Activated naive CD8-positive, alpha-beta T cell treated with anti-CD3 and anti-CD28 coated beads for 36 hours (primary cell): Measurements from ENCODE around the gene ARHGAP24. TPM values are rescaled to one million over a fixed set of nuclear protein-coding genes. Genes with fewer than 3 reads are reported as not detected.
A peak's percentile ranks its signal among the peaks of the same experiment; 100 is the strongest.
"Not testable (repeated sequence)": the region's sequence is repeated elsewhere in the genome, so short reads cannot be mapped to it uniquely, and the experiment has no call there.

Experiments used
- DNase-seq: peaks from one replicate; pipeline ENCODE4 v3.0.0; 2021
- H3K27ac Mint-ChIP-seq: one replicate; pipeline ENCODE4 v1.8.0; 2022; ENCODE audit warnings: mild to moderate bottlenecking, moderate library complexity, mixed read lengths
- H3K27me3 Mint-ChIP-seq: one replicate; pipeline ENCODE4 v1.8.0; 2022; ENCODE audit warnings: mild to moderate bottlenecking, mixed read lengths
- H3K36me3 Mint-ChIP-seq: one replicate; pipeline ENCODE4 v1.8.0; 2021; ENCODE audit warnings: mild to moderate bottlenecking, mixed read lengths
- H3K4me1 Mint-ChIP-seq: one replicate; pipeline ENCODE4 v1.8.0; 2021; ENCODE audit warnings: mixed read lengths
- H3K4me3 Mint-ChIP-seq: one replicate; pipeline ENCODE4 v1.8.0; 2022; ENCODE audit warnings: mild to moderate bottlenecking, moderate library complexity, mixed read lengths
- H3K9me3 Mint-ChIP-seq: one replicate; pipeline ENCODE4 v1.8.0; 2022; ENCODE audit warnings: mixed read lengths
- total RNA-seq, 2 experiments: library from RNA; stranded (reverse); gene quantifications; one replicate each; pipeline ENCODE4 v1.2.3, GENCODE V29; 2021

Gene ARHGAP24
- total RNA-seq, 2 experiments from 2014 or later: 0.62 to 0.92 TPM

DNA sequence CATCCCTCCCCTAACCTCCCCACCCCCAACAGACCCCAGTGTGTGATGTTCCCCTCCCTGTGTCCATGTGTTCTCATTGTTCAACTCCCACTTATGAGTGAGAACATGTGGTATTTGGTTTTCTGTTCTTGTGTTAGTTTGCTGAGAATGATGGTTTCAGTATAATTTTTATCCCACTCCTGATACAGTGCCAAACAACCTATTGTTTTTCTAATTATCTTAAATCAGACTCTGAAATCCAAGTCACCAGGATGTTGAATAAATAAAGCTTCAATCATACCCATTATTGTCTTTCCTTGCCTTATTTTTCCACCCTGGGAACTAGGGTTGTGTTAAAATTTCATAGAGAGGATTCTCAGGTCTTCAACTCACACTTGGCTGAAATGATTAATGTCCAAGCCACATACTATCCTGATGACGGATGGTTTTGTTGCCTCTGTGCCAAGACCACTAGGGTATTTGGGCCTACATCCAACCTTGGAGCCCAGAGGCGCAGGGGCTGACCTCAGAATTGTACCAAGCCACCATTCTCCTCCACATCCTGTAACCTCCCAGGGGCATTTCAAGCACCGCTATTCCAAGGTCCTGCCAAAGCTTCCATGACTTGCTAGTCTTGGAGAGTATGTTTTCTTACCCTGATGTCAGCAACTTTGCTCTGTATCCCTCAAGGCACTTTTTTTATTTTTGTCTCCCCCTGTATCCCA is 332.4 kb downstream of the ARHGAP24 start:
- H3K36me3 Mint-ChIP-seq: no peaks in the 10 kb centered on the region
- no peaks in the 10 kb centered on the region for H3K9me3 Mint-ChIP-seq
- no peaks in the 10 kb centered on the region for H3K4me1 Mint-ChIP-seq

DNA sequence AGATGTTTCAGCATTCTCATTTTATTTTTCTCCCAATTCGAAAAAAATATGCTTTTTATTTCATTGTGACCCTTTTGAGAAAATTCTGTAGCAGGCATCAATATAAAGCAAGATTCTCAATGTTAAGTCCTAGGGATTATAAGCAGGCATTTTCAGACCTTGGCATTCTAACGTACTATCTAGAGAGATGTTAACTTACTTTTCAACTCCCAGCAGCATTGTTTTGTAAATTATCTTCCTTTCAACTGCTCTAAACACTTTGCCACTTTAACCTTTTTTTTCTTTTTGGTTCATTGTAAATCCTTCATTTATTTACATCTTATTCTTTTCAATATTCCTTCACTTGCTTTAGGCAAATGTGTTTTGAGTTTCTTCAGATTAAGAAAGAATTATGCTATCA is 333.2 kb downstream of the ARHGAP24 start:
- Mint-ChIP-seq H3K4me3 (no peak overlapping the region), H3K4me1 (no peaks in the 10 kb centered on the region), H3K27me3 (no peaks in the 10 kb centered on the region), H3K27ac (no peak overlapping the region), H3K9me3 (no peaks in the 10 kb centered on the region), H3K36me3 (no peaks in the 10 kb centered on the region)
- DNase-seq: no peak

More for the DNA sequence above, 332.4 kb downstream of the ARHGAP24 start:
- H3K27ac Mint-ChIP-seq: no peak overlapping the region
- no peak overlapping the region for H3K4me3 Mint-ChIP-seq
- no peak for DNase-seq
- H3K27me3 Mint-ChIP-seq: no peaks in the 10 kb centered on the region

DNA sequence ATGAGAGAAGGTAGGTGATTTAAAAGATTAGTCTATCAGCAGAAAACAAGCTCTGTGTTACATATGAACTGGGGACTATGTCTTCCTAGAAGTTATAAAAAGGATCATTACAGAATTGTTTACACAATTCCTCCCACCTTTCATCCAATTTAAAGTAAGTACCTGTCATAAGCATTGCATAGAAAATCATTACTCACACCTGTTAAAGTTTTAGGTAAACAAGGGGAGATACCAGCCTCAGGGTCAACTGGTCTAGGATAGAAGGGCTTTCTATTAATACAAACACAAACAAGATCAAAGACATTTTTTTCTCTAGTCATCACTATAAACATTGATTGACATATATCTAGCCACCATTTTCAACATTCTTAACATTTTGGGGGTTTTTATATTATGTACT is 333.9 kb downstream of the ARHGAP24 start:
- DNase-seq: no peak
- Mint-ChIP-seq H3K4me3 (no peak overlapping the region), H3K9me3 (no peaks in the 10 kb centered on the region), H3K27me3 (no peaks in the 10 kb centered on the region), H3K36me3 (no peaks in the 10 kb centered on the region), H3K4me1 (no peaks in the 10 kb centered on the region), H3K27ac (no peak overlapping the region)

DNA sequence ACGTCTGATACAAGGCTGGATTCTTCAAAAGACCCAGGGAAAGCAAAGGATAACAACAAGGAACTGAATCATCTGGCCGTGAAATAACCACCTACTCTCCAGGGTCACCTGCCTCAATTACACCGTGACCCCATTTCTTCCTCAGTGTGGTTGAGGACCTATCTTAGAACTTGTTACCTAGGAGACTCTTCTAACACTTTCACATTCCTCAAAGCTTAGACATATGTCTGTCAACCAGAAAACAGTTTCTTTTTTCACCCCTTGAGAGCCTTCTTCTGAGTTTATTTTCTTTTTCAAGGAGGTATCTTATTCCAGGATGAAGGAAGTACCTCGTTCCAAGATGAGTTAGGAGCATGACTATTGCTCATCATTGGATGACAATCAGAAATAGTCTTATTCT is 337.8 kb downstream of the ARHGAP24 start:
- Mint-ChIP-seq H3K4me1 (peaks cover 7% of the 10 kb centered on the region), H3K9me3 (peaks cover 10% of the 10 kb centered on the region), H3K36me3 (peaks cover 2% of the 10 kb centered on the region), H3K27me3 (no peaks in the 10 kb centered on the region), H3K4me3 (no peak overlapping the region), H3K27ac (no peak overlapping the region)
- no peak for DNase-seq

DNA sequence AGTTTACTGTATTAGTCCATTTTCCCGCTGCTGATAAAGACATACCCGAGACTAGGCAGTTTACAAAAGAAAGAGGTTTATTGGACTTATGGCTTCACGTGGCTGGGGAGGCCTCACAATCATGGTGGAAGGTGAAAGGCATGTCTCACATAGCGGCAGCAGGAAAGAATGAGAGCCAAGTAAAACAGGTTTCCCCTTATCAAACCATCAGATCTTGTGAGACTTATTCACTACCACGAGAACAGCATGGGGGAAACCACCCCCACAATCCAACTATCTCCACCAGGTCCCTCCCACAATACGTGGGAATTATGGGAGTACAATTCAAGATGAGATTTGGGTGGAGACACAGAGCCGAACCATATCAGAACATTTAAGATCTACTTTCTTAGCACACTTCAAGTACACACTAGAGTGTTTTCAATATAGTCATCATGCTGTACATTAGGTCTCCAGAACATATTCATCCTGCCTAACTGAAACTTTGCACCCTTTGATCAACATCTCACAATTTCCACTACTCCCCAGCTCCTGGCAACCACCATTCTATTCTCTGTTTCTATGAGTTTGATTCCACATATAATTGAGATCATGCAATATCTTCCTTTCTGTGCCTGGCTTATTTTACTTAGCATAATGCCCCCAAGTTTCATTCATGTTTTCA is 341.0 kb downstream of the ARHGAP24 start:
- no peak overlapping the region for H3K4me3 Mint-ChIP-seq
- peak overlapping the region; percentile 74 for H3K27ac Mint-ChIP-seq
- peak; percentile 6 for DNase-seq
- H3K27me3 Mint-ChIP-seq: no peaks in the 10 kb centered on the region
- peaks cover 2% of the 10 kb centered on the region for H3K36me3 Mint-ChIP-seq
- H3K9me3 Mint-ChIP-seq: peaks cover 10% of the 10 kb centered on the region
- peaks cover 7% of the 10 kb centered on the region for H3K4me1 Mint-ChIP-seq

DNA sequence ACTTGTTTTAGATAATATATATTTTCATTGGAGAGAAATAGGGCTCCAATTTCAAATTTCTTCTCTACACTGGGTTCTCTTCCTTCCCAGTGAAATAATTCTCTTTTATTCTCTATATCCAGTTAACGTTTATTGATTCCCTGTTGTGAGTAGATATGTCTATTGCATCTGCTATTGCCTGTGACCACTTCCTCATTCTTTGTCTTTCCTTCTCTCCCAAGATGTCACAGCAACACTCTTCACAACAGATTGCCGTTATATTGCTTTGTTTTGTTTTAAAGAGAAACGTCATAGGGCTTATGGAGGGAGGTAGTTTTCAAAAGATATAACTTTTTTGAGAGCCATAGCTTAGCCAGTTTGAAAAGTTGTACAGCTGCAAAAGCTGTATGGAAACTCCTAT is 343.8 kb downstream of the ARHGAP24 start:
- H3K27ac Mint-ChIP-seq: no peak overlapping the region
- no peak for DNase-seq
- H3K27me3 Mint-ChIP-seq: no peaks in the 10 kb centered on the region
- no peak overlapping the region for H3K4me3 Mint-ChIP-seq
- H3K36me3 Mint-ChIP-seq: peaks cover 2% of the 10 kb centered on the region
- peaks cover 7% of the 10 kb centered on the region for H3K4me1 Mint-ChIP-seq
- H3K9me3 Mint-ChIP-seq: peaks cover 10% of the 10 kb centered on the region

DNA sequence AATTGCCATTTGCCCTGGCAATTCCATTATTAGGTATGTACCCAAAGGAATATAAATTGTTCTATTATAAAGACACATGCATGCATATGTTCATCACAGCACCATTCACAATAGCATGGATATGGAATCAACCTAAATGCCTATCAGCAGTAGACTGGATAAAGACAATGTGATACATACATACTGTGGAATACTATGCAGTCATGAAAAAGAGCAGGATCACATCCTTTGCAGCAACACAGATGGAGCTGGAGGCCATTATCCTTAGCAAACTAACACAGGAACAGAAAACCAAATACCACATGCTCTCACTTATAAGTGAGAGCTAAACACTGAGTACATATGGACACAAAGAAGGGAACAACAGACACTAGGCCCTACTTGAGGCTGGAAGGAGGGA is 345.2 kb downstream of the ARHGAP24 start:
- not testable (repeated sequence) for H3K36me3 Mint-ChIP-seq, H3K4me3 Mint-ChIP-seq, H3K27me3 Mint-ChIP-seq, H3K27ac Mint-ChIP-seq, DNase-seq, H3K9me3 Mint-ChIP-seq, H3K4me1 Mint-ChIP-seq

DNA sequence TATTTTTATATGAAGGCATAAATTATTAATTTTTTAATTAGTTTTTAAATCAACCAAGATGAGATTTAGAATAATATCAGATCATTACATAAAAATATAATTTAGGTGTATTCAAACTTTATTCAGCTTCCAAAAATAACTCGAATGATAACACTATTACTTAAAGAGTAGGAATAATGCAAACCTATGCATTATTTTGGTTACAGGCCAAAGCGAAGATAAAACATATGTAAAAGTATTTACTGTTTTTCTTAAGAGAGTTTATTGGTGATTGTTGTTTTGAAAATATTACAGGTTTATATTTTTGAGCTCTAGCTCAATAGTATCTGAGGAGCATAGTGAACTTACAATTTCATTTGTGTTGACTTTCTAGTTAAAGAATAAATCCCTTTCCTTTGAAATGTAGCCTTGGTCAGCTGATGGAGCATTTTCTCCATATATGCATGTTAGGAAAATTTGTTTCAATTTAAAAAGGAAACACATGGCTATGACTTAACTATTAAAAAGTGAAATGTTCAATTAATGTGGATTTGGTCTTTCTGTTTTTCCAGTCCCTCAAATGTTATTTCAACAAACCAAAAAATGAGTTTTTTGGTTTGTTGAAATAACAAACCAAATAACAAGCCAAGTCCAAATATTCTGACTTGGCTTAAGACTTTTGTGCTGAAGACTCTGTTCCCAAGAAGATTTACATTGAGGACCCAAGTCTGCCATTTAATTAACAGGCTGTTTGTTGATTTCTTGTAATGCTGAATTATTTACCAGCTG is 346.9 kb downstream of the ARHGAP24 start:
- peaks cover 2% of the 10 kb centered on the region for H3K9me3 Mint-ChIP-seq
- H3K4me1 Mint-ChIP-seq: peaks cover 8% of the 10 kb centered on the region
- no peak overlapping the region for H3K4me3 Mint-ChIP-seq
- no peaks in the 10 kb centered on the region for H3K36me3 Mint-ChIP-seq
- no peak overlapping the region for H3K27ac Mint-ChIP-seq
- no peaks in the 10 kb centered on the region for H3K27me3 Mint-ChIP-seq
- DNase-seq: no peak

DNA sequence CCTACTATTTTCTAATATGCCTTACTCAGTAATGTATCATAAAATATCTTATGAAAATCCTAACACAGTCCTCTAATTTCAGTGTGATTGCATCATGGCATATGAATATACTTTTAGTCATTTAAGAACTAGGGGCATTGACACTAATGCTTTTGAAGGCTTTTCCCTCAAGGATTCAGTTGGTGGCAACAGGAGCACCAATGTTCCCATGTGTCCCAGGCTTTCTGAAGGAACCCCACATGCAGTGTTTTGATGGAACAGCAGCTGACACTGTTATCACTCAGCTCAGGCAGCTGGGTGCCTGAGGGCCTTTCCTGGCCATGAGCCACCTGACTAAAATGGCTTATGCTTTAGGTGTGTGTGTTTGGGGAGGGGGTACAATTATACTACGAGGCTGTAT is 348.3 kb downstream of the ARHGAP24 start:
- no peaks in the 10 kb centered on the region for H3K9me3 Mint-ChIP-seq
- peaks cover 8% of the 10 kb centered on the region for H3K4me1 Mint-ChIP-seq
- no peak overlapping the region for H3K27ac Mint-ChIP-seq
- H3K36me3 Mint-ChIP-seq: no peaks in the 10 kb centered on the region
- H3K27me3 Mint-ChIP-seq: no peaks in the 10 kb centered on the region
- DNase-seq: no peak
- H3K4me3 Mint-ChIP-seq: no peak overlapping the region

DNA sequence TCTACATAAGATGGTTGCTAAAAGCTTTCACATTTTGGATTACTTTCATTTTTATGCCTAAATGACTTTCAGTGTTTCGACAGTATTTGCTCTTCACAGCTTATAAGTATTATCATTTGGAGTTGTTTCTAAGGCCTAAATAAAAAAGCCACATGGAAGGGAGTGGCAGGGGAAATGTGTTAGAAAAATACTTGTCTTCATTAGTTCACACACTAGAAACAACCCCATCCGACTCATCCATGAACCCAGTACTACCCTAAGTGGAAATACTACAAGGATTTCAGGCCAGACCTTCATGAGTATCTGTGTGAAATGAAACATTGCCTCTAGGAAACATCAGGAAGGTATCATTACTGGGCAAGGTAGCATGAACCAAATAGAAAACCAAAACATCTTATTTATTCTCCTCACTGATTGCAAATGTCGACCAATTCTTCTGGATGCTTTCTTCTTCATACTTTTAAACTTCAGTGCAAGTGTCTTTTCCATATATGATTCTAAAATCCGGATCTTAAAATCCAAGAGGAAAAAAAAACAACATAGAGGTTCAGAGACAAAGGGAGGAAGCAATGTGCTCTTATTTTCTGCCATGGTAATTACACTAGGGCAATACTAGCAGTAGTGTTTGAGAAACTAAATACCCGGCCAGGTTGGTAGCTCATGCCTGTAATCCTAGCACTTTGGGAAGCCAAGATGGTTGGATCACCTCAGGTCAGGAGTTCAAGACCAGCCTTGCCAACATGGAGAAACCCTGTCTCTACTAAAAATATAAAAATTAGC is 349.4 kb downstream of the ARHGAP24 start:
- Mint-ChIP-seq H3K4me1 (peaks cover 8% of the 10 kb centered on the region), H3K4me3 (no peak overlapping the region), H3K36me3 (no peaks in the 10 kb centered on the region), H3K27me3 (no peaks in the 10 kb centered on the region), H3K9me3 (no peaks in the 10 kb centered on the region), H3K27ac (no peak overlapping the region)
- no peak for DNase-seq

DNA sequence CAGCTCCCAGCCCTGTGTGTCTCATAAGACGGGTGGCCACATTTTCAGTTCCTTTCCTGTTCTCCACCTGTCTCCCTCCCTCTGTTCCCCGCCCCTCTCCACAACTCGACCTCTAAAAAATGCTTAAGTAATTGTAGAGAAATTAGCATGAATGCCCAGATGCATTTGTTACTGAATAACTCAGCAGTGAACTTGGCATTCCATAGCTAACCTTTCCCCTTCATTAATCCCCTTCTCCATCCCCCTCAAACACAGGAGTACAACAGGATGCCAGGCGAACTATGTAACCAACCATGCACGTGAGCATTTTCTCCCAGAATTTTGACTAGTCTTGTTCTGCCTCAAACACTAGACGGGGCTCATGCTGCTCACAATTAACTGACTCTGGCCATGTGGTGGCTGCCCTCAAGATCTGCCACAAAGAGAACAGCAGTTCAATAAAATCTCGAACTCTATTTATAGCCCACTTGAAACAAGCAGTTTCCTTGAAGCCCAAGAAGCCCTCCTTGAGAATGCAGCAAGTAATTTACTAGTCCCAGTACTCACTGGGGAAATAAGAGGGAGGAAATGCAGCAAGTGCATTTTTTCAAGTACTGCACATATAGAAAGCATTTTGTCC is 351.2 kb downstream of the ARHGAP24 start:
- Mint-ChIP-seq H3K4me1 (peaks cover 8% of the 10 kb centered on the region), H3K4me3 (no peak overlapping the region), H3K9me3 (no peaks in the 10 kb centered on the region), H3K36me3 (no peaks in the 10 kb centered on the region), H3K27me3 (no peaks in the 10 kb centered on the region), H3K27ac (no peak overlapping the region)
- no peak for DNase-seq

DNA sequence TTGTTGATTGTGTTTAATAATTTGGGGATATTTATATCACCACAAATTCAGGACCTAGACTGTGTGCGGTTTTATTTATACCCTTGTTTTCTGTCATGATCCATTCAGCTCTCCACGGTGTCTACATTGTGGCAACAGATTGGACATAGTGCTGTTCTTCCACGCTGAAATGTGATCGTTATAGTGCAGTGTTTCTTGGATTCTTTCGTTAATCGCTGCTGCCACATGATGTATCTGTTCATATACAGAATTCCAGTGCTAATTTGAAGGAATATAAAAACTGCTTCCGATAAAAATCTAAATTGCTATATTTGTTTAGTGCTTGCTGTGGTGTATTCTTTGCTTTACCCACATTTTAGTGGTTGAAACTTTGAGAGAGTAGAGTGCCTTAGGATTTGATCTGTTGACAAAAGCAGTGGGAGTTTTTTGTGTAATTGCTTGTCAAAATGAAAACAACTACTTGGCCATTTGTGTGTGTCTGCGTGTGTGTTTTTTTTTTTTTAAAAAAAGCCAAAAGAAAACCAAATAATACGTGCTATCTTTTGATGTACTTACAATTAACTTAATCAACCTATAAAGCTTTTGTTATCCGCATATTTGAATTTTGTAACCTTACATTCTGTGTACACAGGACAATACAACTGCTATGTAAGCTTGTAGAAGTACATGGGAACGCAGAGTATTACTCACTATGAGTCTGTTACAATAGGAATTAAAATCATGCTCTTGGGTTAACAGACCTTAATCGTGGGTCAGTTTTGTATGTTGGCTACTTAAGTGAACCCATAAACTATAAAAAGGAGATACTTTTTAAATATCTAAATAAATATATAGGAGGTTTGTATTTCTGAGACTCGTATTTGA is 353.3 kb downstream of the ARHGAP24 start:
- H3K27ac Mint-ChIP-seq: no peak overlapping the region
- DNase-seq: no peak
- H3K27me3 Mint-ChIP-seq: no peaks in the 10 kb centered on the region
- H3K36me3 Mint-ChIP-seq: no peaks in the 10 kb centered on the region
- no peak overlapping the region for H3K4me3 Mint-ChIP-seq
- peaks cover 8% of the 10 kb centered on the region for H3K4me1 Mint-ChIP-seq
- H3K9me3 Mint-ChIP-seq: no peaks in the 10 kb centered on the region

DNA sequence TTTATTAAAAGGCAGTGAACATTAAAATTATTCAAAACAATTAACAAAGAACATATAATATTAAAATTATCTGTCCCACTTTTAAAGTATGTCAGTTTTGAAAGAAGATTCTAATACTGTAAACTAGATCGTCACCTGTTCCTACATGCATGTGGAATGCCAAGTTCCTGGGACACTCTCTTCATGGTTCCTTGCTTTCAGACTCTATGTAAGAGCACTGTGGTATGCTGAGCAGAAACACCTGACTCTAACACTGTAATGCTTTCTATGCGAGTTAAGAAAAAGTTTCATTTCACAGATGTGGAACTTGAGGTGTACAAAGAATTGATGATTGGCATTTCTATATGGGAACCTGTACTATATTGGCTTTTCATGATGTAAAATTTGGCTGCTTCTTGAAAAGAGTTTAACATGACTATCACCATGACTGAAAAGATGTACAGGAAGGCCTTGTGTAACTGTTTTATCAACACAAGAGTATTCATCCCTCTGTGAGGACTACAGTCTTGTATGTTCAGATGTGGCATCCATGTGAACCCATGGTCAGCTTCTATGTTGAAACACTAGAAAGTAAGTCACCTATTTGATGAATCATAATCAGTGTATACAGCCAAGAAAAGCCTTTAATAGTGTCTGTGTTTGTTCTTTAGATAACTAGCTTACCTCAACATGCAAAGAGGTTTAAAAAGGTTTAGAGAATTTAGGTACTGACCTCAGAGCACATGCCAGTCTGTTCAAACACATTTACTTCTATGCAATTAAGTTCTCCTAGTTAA is 354.5 kb downstream of the ARHGAP24 start:
- DNase-seq: no peak
- no peak overlapping the region for H3K4me3 Mint-ChIP-seq
- H3K27me3 Mint-ChIP-seq: no peaks in the 10 kb centered on the region
- no peak overlapping the region for H3K27ac Mint-ChIP-seq
- no peaks in the 10 kb centered on the region for H3K36me3 Mint-ChIP-seq
- no peaks in the 10 kb centered on the region for H3K9me3 Mint-ChIP-seq
- peaks cover 8% of the 10 kb centered on the region for H3K4me1 Mint-ChIP-seq
